NCI-H82 treated with DMSO at 0.1 percent for 48 hours (cell line): ENCODE measurements around the gene CYGB.

Source experiments
- DNase-seq: peaks from one replicate; lab custom pipeline; 2025; ENCODE audit not compliant: unreplicated experiment; lab: John Stamatoyannopoulos, UW

The CYGB gene

GRCh38 chr17:76550712-76551615 is 13.5 kb upstream of the CYGB start:
- DNase-seq = no peak

DNA sequence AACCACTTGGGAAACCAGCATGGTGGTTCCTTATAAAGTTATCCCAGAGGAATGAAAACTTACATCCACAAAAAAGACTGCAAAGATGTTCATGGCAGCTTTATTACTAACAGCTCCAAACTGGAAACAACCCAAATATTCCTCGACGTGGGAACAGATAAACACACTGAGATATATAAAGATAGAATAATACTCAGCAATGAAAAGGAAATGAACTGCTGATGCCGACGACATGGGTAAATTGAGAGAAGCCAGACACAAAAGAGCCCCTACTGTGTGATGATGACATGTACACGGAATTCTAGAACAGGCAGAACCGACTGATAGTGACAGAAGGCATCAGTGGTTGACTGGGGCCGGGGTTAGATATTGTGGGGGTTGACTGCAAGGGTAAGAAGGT is 12.0 kb upstream of the CYGB start:
- DNase-seq = no peak

GRCh38 chr17:76549215-76549518 is 11.7 kb upstream of the CYGB start:
- no peak for DNase-seq

DNA sequence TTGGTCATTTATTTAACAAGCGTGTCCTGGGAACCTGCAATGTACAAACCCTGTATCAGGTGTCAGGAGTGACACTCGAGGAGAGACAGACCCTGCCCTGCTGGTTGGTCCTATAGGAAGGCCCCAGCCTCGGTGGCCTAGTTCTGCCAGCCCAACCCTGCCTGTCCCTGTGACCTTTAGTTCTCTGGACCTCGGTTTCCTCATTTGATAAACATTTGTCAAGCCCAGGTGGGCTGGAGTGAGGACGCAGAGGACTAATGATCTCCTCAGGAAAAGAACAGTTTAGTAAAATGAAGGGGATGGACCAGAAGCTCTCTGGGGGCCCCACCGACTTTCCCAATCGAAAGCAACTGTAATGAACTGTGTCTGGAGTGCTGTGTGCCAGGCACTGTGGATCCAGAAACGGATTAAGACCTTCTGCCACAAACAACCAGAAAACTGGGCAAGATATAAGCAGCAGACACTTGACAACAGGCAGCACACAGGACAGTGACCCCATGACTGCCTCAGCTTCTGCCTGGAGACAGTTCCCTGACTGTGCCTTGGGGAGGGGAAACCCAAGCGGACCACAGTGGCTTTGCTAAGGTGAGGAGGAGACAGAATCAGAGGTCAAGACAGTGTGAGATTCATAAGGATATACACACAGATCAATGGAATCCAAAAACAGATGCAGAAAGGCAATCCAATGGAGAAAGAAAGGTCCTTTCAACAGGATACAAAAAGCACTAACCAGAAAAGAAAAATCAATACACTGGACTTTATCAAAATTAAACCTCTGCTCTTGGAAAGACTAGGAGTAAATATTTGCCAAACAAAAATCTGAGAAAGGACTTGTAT is 11.1 kb upstream of the CYGB start:
- no peak for DNase-seq

- DNase-seq = no peak
Observed at GRCh38 chr17:76547642-76548202, 10.2 kb upstream of the CYGB start.

DNA sequence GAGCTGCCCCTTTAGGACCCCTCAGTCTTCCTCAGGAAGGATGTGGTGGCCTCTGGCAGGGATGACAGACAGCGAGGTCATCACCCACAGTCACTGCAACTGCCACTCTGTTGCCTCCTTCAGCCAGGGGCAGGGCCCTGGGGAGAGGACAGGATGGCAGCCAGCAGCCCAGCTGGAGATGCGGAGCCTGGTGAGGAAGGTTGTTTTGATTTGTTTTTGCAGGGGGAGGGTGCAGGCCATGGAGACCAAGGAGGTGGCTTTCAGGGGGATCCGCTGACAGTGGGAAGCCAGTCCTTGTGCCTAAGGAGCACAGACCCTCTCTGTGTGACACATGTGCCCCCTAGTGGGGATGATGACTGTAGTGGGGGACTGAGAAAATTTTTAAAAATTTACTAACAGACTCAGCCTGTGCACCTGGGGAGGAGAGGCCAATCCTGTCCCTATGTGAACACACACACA is 9.7 kb upstream of the CYGB start:
- peak; percentile 78 for DNase-seq

- no peak for DNase-seq
Observed at GRCh38 chr17:76546556-76547182, 9.2 kb upstream of the CYGB start.

GRCh38 chr17:76545918-76546555 is 8.5 kb upstream of the CYGB start:
- DNase-seq = no peak

- DNase-seq = no peak
Observed at GRCh38 chr17:76544546-76545365, 7.2 kb upstream of the CYGB start.

DNA sequence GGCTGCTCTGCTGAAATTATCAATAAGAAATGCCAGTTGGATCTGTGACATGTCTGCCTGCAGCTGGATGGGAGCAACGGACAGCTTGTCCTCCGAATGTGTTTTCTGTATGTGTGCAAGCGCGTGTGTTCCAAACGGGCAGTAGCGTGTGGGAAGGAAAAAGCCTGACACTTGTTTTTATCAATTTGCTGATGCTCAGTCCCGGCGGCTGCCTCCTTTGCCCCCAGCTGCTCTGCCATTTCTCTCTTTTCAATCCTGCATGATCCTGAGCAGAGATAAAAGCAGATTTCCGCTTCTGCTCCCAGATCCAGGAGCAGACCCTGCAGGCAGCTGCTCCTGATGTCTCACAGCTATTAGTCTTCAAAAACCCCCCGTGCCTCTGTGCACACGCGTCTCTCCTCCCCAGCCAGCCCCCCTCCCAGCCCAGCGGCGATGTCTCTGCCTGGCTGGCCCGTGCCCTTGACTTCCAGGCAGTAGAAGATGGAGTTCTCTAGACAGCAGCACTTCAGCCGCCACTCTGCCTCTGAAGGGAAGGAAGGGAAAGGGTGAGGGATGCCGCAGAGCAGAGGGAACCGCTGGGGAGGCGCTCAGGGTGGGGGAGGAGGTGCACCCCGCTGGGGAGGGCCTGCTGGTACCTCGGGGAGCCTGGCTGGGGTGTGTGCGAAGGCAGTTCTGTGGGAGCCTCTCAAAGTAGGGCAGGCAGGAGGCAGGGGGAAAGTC is 6.5 kb upstream of the CYGB start:
- DNase-seq = peak; percentile 57

DNA sequence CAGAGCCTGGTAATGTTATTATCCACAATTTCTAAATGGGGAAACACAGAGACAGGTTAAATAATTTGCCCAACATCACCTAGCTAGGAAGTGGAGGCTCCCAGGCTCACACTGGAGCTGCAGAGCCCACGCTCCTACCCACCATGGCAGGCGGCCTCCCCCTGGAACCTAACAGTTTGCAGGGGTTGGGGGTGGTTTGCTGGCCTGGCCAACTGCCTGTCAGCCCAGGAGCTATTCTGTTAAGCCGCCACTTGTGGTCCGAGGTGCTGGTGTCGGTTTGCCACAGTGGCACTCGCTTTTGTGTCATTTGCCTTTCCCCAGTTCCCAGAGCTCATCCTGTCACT is 5.9 kb upstream of the CYGB start:
- no peak for DNase-seq

DNA sequence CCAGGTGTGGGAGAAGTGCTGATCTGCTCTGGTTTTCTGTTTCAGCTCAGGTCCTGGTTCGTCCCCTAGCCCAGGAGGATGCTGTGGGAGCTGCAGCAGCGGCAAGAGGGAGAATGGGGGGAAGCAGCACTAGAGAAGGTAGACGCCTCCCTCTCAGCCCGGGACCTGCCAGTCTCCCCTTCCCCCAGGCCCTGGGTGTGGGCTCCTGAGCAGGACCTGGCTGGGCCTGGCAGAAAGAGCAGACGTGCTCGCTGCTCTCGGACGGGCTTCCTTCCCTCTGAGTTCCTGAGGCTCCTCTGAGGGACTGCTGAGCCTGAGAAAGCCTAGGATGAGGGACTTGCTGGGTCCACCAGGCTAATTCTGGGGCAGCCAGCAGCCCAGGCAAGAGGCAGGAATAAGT is 5.5 kb upstream of the CYGB start:
- DNase-seq = no peak

GRCh38 chr17:76542566-76542971 is 5.1 kb upstream of the CYGB start:
- DNase-seq = no peak

DNA sequence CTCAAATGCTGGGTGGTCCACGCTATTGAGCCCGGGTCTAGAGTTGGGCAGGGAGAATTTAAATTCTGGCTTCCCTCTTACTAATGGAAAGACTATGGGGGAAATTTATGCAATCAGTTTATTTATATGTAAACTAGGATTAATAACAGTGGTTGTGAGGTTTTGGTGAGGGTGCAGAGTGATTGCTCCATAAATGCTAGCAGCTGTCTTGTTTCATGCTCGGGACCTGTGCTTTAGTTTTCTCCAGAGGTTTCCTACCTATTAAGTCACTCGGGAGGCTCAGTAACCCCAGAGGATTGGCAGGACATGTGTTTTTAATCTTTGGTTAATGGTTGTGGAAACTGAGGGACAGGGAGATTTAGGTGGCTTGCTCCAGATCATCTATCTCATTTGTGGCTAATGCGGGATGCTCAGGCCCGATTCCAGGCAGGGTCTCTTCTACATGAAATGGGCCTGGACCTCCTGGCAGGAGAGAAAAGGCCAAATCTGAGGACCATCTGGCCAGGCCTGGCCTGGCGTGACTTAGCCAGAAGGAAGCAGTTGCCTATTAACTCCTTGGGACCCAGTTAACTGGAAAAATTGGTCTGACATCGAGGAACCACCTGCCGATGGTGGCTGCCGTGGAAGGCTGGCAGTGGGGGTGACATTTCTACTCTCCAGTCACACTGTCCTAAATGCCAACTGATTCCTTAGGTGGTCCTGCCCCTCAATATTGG is 4.4 kb upstream of the CYGB start:
- no peak for DNase-seq

DNA sequence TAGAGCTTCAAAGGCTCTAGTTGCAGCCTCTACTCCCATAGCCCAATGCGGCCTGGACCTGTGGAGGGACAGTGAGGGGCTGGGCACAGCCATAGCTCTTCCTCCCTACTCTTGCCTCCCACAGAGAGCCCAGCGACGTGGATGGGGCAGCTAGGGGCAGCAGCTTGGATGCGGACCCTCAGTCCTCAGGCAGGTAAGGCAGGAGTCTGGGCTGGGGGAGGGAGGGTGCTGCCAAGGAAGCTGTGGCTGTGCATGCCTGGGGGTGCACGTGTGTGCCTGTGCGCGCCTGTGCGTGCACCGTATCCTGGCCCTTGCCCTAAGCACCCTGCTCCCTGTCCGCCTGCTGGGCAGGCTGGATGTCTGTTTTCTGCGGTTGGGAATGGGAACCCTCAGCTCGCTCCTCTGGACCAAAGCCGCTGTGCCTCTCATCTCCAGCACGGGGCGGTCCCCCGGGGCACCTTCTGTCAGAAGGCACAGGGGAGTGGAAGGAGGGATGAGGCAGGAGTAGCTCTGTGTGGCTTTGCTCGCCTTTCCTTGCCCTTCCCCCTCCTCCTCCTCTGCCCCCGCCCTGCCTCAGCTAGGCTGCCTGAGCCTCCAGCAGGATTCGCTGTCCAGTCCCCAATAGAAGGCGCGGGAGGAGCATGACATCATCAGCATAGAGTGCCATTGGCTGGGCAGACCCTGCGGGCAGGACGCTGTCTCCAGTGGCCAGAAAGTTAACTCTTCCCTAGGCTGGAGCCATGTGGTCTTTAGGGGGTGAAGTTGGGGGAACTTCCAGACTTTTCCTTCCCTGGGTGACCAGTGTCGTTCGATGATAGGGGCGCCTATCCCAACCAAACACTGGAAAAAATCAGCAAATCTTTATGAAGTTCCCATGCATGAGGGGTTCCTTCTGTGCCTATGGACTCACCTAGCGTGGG is 3.1 kb upstream of the CYGB start:
- DNase-seq = peak; percentile 98

GRCh38 chr17:76539631-76540271 is 2.2 kb upstream of the CYGB start, which contains the start of gene PRCD:
Gene PRCD (plus strand): TSS chr17:76540044. CDS start chr17:76540142, 98 bp downstream.
- DNase-seq = peak; percentile 52

GRCh38 chr17:76538941-76539570 is 1.5 kb upstream of the CYGB start:
- DNase-seq = no peak
